PC-9 (cell line): ENCODE measurements around the gene RNASE8.
A peak's percentile ranks its signal among the peaks of the same experiment; 100 is the strongest.

Source experiments
- EZH2 ChIP-seq: fragments of 200-600 bp; sonication (generic); IDR thresholded peaks from 2 replicates; pipeline ENCODE4 v1.8.0; 2017; ENCODE audit warnings: antibody characterized with exemption, low read depth
- TF ChIP-seq, protein P1 (sequence below): fragments of 200-600 bp; sonication (generic); conservative IDR thresholded peaks from 2 replicates; pipeline ENCODE4 v1.6.1; 2017; ENCODE audit warnings: mixed run types, antibody characterized with exemption, mild to moderate bottlenecking, moderate library complexity

DNA sequence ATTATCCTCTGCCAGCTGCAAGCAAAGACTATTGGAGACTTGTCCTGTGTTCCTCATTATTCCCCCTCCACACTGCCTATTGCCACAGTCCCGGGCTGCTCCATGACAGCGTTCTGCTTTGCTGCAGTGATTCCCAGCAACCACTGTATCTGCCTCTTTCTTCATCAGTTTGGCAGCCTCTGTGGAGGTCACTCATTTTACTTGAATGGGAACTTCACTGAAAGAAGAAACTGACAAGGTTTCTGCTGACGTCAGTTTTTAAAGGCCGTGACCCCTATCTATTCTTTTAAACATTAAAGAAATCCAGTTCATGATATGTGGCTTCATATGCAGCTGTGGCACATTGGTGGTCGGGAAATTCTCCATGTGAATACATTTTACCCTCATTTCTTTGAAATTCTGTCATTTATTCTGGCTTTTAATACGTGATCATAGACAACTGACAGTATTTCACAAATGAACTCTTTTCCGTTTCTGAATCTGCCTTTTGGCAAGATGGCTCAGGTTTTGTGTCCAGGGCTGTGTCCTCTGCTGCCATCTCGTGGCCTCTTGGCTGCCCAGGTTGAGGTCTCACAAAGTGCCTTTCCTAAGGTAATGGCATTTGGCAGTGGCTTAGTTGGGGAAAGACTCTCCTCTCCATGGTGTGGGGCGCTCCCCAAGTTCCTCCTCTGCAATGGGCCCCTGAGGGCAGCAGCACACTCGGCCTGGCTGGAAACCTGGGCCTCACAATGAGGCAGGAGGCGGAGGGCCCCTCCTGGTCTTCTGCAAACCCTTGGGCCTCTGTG is 49.1 kb downstream of the RNASE8 start:
- TF ChIP-seq, protein P1, sequence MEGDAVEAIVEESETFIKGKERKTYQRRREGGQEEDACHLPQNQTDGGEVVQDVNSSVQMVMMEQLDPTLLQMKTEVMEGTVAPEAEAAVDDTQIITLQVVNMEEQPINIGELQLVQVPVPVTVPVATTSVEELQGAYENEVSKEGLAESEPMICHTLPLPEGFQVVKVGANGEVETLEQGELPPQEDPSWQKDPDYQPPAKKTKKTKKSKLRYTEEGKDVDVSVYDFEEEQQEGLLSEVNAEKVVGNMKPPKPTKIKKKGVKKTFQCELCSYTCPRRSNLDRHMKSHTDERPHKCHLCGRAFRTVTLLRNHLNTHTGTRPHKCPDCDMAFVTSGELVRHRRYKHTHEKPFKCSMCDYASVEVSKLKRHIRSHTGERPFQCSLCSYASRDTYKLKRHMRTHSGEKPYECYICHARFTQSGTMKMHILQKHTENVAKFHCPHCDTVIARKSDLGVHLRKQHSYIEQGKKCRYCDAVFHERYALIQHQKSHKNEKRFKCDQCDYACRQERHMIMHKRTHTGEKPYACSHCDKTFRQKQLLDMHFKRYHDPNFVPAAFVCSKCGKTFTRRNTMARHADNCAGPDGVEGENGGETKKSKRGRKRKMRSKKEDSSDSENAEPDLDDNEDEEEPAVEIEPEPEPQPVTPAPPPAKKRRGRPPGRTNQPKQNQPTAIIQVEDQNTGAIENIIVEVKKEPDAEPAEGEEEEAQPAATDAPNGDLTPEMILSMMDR = peak; percentile 76
- TF ChIP-seq EZH2 = no peak
